H9 (cell line): Measurements from ENCODE around the gene ELOVL6. TPM values are rescaled to one million over a fixed set of nuclear protein-coding genes. Genes with fewer than 3 reads are reported as not detected.

Source experiments
- DNase-seq: peaks from one replicate; pipeline ENCODE4 v3.0.0-alpha.2; 2017
- H2AFZ ChIP-seq: one replicate; pipeline ENCODE4 v1.6.1; 2013; ENCODE audit warnings: mild to moderate bottlenecking, low read length, control low read depth, moderate library complexity
- H2AK5ac ChIP-seq: 2 replicates; pipeline ENCODE4 v1.6.1; 2013; ENCODE audit warnings: low read length, control low read depth, mixed read lengths; ENCODE audit not compliant: insufficient read length
- H2BK120ac ChIP-seq: one replicate; pipeline ENCODE4 v1.6.1; 2013; ENCODE audit warnings: low read depth, mild to moderate bottlenecking, low read length, control low read depth, inconsistent platforms; ENCODE audit not compliant: poor library complexity, severe bottlenecking
- H2BK12ac ChIP-seq: 2 replicates; pipeline ENCODE4 v1.6.1; 2013; ENCODE audit warnings: low read length, control low read depth, mixed read lengths, low read depth; ENCODE audit not compliant: insufficient read length
- H2BK15ac ChIP-seq: 2 replicates; pipeline ENCODE4 v1.6.1; 2013; ENCODE audit warnings: low read depth, low read length, control low read depth
- H2BK20ac ChIP-seq: one replicate; pipeline ENCODE4 v1.6.1; 2013; ENCODE audit warnings: low read depth, mild to moderate bottlenecking, low read length, control low read depth, inconsistent platforms; ENCODE audit not compliant: poor library complexity, severe bottlenecking
- H2BK5ac ChIP-seq: 2 replicates; pipeline ENCODE4 v1.6.1; 2013; ENCODE audit warnings: low read length, control low read depth, mixed read lengths; ENCODE audit not compliant: insufficient read length
- H3K14ac ChIP-seq: 2 replicates; pipeline ENCODE4 v1.6.1; 2013; ENCODE audit warnings: low read length, control low read depth; ENCODE audit not compliant: insufficient read depth
- H3K18ac ChIP-seq: 2 replicates; pipeline ENCODE4 v1.6.1; 2013; ENCODE audit warnings: low read depth, mild to moderate bottlenecking, mixed read lengths, low read length, control low read depth; ENCODE audit not compliant: insufficient read length
- H3K23ac ChIP-seq: 2 replicates; pipeline ENCODE4 v1.6.1; 2013; ENCODE audit warnings: low read length, control low read depth, mixed read lengths, low read depth; ENCODE audit not compliant: insufficient read length
- H3K23me2 ChIP-seq: 2 replicates; pipeline ENCODE4 v1.6.1; 2013; ENCODE audit warnings: low read depth, mild to moderate bottlenecking, mixed read lengths, low read length, control low read depth; ENCODE audit not compliant: insufficient read length, poor library complexity, severe bottlenecking
- H3K27ac ChIP-seq: 2 replicates; pipeline ENCODE4 v1.5.1; 2013; ENCODE audit warnings: low read length, control low read depth, mixed read lengths, low read depth; ENCODE audit not compliant: insufficient read length
- H3K27me3 ChIP-seq: 2 replicates; pipeline ENCODE4 v1.6.1; 2013; ENCODE audit warnings: low read length, control low read depth, inconsistent platforms; ENCODE audit not compliant: insufficient read depth
- H3K4ac ChIP-seq: 2 replicates; pipeline ENCODE4 v1.6.1; 2013; ENCODE audit warnings: low read depth, mild to moderate bottlenecking, control low read depth, inconsistent platforms, low read length, moderate library complexity
- H3K4me1 ChIP-seq: 2 replicates; pipeline ENCODE4 v1.6.1; 2013; ENCODE audit warnings: low read length, control low read depth, inconsistent platforms; ENCODE audit not compliant: insufficient read depth
- H3K4me2 ChIP-seq: 2 replicates; pipeline ENCODE4 v1.6.1; 2013; ENCODE audit warnings: low read length, control low read depth, mixed read lengths; ENCODE audit not compliant: insufficient read length, insufficient read depth
- H3K56ac ChIP-seq: 2 replicates; pipeline ENCODE4 v1.6.1; 2013; ENCODE audit warnings: low read depth, mild to moderate bottlenecking, mixed read lengths, low read length, control low read depth; ENCODE audit not compliant: insufficient read length
- H3K79me1 ChIP-seq: 2 replicates; pipeline ENCODE4 v1.6.1; 2013; ENCODE audit warnings: low read depth, mild to moderate bottlenecking, moderate library complexity, low read length, control low read depth, inconsistent platforms; ENCODE audit not compliant: insufficient read depth, poor library complexity, severe bottlenecking
- H3K79me2 ChIP-seq: 2 replicates; pipeline ENCODE4 v1.6.1; 2013; ENCODE audit warnings: low read length, control low read depth, inconsistent platforms; ENCODE audit not compliant: insufficient read depth
- H3K9ac ChIP-seq: 2 replicates; pipeline ENCODE4 v1.6.1; 2013; ENCODE audit warnings: low read length, control low read depth, mixed read lengths; ENCODE audit not compliant: insufficient read length; ENCODE audit errors: extremely low read depth
- H3K9me3 ChIP-seq: one replicate; pipeline ENCODE4 v1.6.1; 2013; ENCODE audit warnings: low read depth, low read length, inconsistent platforms; ENCODE audit not compliant: control insufficient read depth
- H3T11ph ChIP-seq: one replicate; pipeline ENCODE4 v1.6.1; 2013; ENCODE audit warnings: mild to moderate bottlenecking, low read length, control low read depth, inconsistent platforms
- H4K20me1 ChIP-seq: one replicate; pipeline ENCODE4 v1.6.1; 2013; ENCODE audit not compliant: control insufficient read depth, insufficient read length, insufficient read depth
- H4K5ac ChIP-seq: 2 replicates; pipeline ENCODE4 v1.6.1; 2013; ENCODE audit warnings: low read depth, mild to moderate bottlenecking, mixed read lengths, low read length, control low read depth; ENCODE audit not compliant: insufficient read length
- H4K8ac ChIP-seq: replicated peaks from 2 replicates; pipeline ENCODE4 v1.6.1; 2013; ENCODE audit warnings: low read length, control low read depth, mixed read lengths, low read depth; ENCODE audit not compliant: insufficient read length
- H4K91ac ChIP-seq: 2 replicates; pipeline ENCODE4 v1.6.1; 2013; ENCODE audit warnings: low read depth, mild to moderate bottlenecking, moderate library complexity, mixed read lengths, low read length, control low read depth; ENCODE audit not compliant: insufficient read length
- H3K27ac Mint-ChIP-seq, 3 experiments: 2 replicates in 2 of 3; 3 replicates in 1 of 3; pipeline ENCODE4 v1.8.0; 2020 to 2021; ENCODE audit warnings: mixed read lengths in 3 of 3, mild to moderate bottlenecking in 1 of 3, moderate library complexity in 1 of 3
- H3K27me3 Mint-ChIP-seq: 2 replicates; pipeline ENCODE4 v1.8.0; 2021; ENCODE audit warnings: low read depth, mild to moderate bottlenecking, moderate library complexity, mixed read lengths
- H3K36me3 Mint-ChIP-seq, 3 experiments: 2 replicates in 2 of 3; 3 replicates in 1 of 3; pipeline ENCODE4 v1.8.0; 2020 to 2021; ENCODE audit warnings: low read depth in 3 of 3, mixed read lengths in 3 of 3; ENCODE audit not compliant: insufficient read depth in 1 of 3
- H3K4me1 Mint-ChIP-seq, 2 experiments: 2 replicates each; pipeline ENCODE4 v1.8.0; 2020; ENCODE audit warnings: mixed read lengths in 2 of 2
- H3K4me3 Mint-ChIP-seq, 2 experiments: 2 replicates in 1 of 2; 3 replicates in 1 of 2; pipeline ENCODE4 v1.8.0; 2020 to 2021; ENCODE audit warnings: mild to moderate bottlenecking in 2 of 2, mixed read lengths in 2 of 2, moderate library complexity in 1 of 2
- H3K9me3 Mint-ChIP-seq, 2 experiments: 2 replicates in 1 of 2; 3 replicates in 1 of 2; pipeline ENCODE4 v1.8.0; 2020; ENCODE audit warnings: mild to moderate bottlenecking in 2 of 2, mixed read lengths in 2 of 2, moderate library complexity in 1 of 2
- WGBS: extraction: QIAGEN DNeasy Blood & Tissue Kit; methylation state at CpG from one replicate; pipeline ENCODE4 v1.1.7; 2013; ENCODE audit warnings: missing lambda C conversion rate, low lambda C conversion rate, mixed read lengths; ENCODE audit not compliant: insufficient read length; ENCODE audit errors: extremely low coverage; 5-methylcytosine and 5-hydroxymethylcytosine counted together
- total RNA-seq: library from RNA; stranded (reverse); gene quantifications from 2 replicates; pipeline ENCODE4 v1.2.1, GENCODE V29; 2021
- TF ChIP-seq, protein P1 (sequence below): fragments of 200-600 bp; sonication (generic); conservative IDR thresholded peaks from 3 replicates; pipeline ENCODE4 v1.8.0; 2021; ENCODE audit warnings: antibody characterized with exemption, mild to moderate bottlenecking

ELOVL6 gene
- total RNA-seq, 1 experiment from 2014 or later: 64.6 TPM

DNA sequence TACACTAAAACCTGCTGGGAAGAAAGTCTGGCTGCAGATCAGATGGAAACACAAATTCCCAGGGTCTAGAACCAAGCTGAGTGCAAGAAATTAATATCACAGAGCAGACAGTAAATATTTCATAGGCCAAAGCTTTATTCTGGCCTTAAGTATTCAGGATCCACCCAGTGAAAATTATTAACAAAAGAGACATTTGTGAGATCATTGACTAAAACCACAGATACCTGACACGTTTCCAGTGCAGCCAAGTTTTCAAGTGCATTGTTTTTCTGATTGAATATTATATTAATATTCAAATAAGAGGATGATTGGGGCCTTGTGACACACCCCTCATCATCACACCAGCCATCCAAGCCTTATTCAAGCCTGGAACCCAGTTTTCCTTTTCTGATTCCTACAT is 10.3 kb downstream of the ELOVL6 start:
- Mint-ChIP-seq H3K4me3 (no peak overlapping the region), H3K4me1 (peaks cover 35 to 37% of the 10 kb centered on the region in 2 experiments), H3K27ac (peak overlapping the region in 2 of 3 experiments; percentile 15 to 26; a peak in 2 of 7 replicates), H3K36me3 (peaks cover 21 to 48% (median 26%) of the 10 kb centered on the region in 3 experiments; a peak in 6 of 7 replicates), H3K27me3 (no peaks in the 10 kb centered on the region), H3K9me3 (no peaks in the 10 kb centered on the region)
- Histone ChIP-seq H3K27ac (no peak overlapping the region), H2BK20ac (no peak overlapping the region), H3K4me2 (no peak overlapping the region), H4K20me1 (no peaks in the 10 kb centered on the region), H3K4me1 (peaks cover 4% of the 10 kb centered on the region; the same call in 1 of the 2 replicates), H2BK5ac (no peak overlapping the region), H4K8ac (no peak overlapping the region), H4K91ac (no peak overlapping the region), H2BK12ac (no peak overlapping the region), H2AK5ac (no peak overlapping the region), H3K4ac (no peak overlapping the region), H4K5ac (no peak overlapping the region), H2BK15ac (no peak overlapping the region), H3K79me1 (no peaks in the 10 kb centered on the region), H3K14ac (no peak overlapping the region), H3K23ac (no peak overlapping the region), H3K9me3 (no peaks in the 10 kb centered on the region), H3K23me2 (no peaks in the 10 kb centered on the region), H3K18ac (no peak overlapping the region), H3T11ph (no peak overlapping the region), H3K56ac (no peak overlapping the region), H2AFZ (no peak overlapping the region), H3K9ac (no peak overlapping the region), H3K79me2 (peaks cover 14% of the 10 kb centered on the region; the same call in 1 of the 2 replicates), H2BK120ac (no peak overlapping the region), H3K27me3 (no peaks in the 10 kb centered on the region)
- TF ChIP-seq, protein P1, sequence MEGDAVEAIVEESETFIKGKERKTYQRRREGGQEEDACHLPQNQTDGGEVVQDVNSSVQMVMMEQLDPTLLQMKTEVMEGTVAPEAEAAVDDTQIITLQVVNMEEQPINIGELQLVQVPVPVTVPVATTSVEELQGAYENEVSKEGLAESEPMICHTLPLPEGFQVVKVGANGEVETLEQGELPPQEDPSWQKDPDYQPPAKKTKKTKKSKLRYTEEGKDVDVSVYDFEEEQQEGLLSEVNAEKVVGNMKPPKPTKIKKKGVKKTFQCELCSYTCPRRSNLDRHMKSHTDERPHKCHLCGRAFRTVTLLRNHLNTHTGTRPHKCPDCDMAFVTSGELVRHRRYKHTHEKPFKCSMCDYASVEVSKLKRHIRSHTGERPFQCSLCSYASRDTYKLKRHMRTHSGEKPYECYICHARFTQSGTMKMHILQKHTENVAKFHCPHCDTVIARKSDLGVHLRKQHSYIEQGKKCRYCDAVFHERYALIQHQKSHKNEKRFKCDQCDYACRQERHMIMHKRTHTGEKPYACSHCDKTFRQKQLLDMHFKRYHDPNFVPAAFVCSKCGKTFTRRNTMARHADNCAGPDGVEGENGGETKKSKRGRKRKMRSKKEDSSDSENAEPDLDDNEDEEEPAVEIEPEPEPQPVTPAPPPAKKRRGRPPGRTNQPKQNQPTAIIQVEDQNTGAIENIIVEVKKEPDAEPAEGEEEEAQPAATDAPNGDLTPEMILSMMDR: no peak
- no CpG with 5 or more reads among the region's 1 CpG for WGBS
- no peak for DNase-seq
